Superior temporal gyrus (tissue), 1 donor: ENCODE results near the gene MYDGF.
A peak's percentile ranks its signal among the peaks of the same experiment; 100 is the strongest.

Experiments
- DNase-seq: peaks from one replicate; pipeline ENCODE4 v3.0.0-alpha.2; 2016; ENCODE audit errors: extremely low spot score

The MYDGF gene

GRCh38 chr19:4676955-4677731 is 7.0 kb upstream of the MYDGF start:
- DNase-seq: peak; percentile 28

GRCh38 chr19:4675346-4675745 is 5.2 kb upstream of the MYDGF start:
- no peak for DNase-seq

- no peak for DNase-seq
These were observed 3.6 kb upstream of the MYDGF start for GRCh38 chr19:4673726-4674125.

GRCh38 chr19:4673216-4673615 is 3.1 kb upstream of the MYDGF start:
- DNase-seq: no peak

- DNase-seq: peak; percentile 16
These were observed 1.2 kb upstream of the MYDGF start for GRCh38 chr19:4671185-4671851.

GRCh38 chr19:4664642-4665041 is 5.5 kb downstream of the MYDGF start:
- no peak for DNase-seq

GRCh38 chr19:4662812-4663211 is 7.3 kb downstream of the MYDGF start:
- DNase-seq: no peak

GRCh38 chr19:4662020-4662695 is 8.0 kb downstream of the MYDGF start:
- no peak for DNase-seq

- DNase-seq: no peak
These were observed 9.1 kb downstream of the MYDGF start for GRCh38 chr19:4660993-4661392.

- no peak for DNase-seq
These were observed 9.9 kb downstream of the MYDGF start for GRCh38 chr19:4660181-4660791.

GRCh38 chr19:4657835-4658234 is 12.3 kb downstream of the MYDGF start:
- no peak for DNase-seq

- no peak for DNase-seq
These were observed 12.9 kb downstream of the MYDGF start for GRCh38 chr19:4657262-4657661.

- no peak for DNase-seq
These were observed 14.0 kb downstream of the MYDGF start for GRCh38 chr19:4656102-4656501.

GRCh38 chr19:4654437-4655361 is 15.4 kb downstream of the MYDGF start:
- no peak for DNase-seq

- DNase-seq: no peak
These were observed 16.2 kb downstream of the MYDGF start for GRCh38 chr19:4653793-4654436.

GRCh38 chr19:4652075-4652474 is 18.1 kb downstream of the MYDGF start:
- DNase-seq: no peak

- no peak for DNase-seq
These were observed 20.0 kb downstream of the MYDGF start for GRCh38 chr19:4650159-4650558.

GRCh38 chr19:4649392-4650047 is 20.6 kb downstream of the MYDGF start:
- DNase-seq: no peak

GRCh38 chr19:4647676-4648644 is 22.2 kb downstream of the MYDGF start:
- no peak for DNase-seq
